Panc1 (cell line): ENCODE measurements around the gene GALNT9. TPM values are rescaled to one million over a fixed set of nuclear protein-coding genes. Genes with fewer than 3 reads are reported as not detected.

Experiments
- ATAC-seq: fragments of 200-7000 bp; cut with Tn5 transposase; 2 replicates; pipeline ENCODE4 v1.9.1; 2020; ENCODE audit warnings: mild to moderate bottlenecking, moderate library complexity
- BruUV-seq: library from RNA; stranded (reverse); fragments of 400-500 nt; replicated peaks from 2 replicates; lab custom pipeline; 2021; lab: Mats Ljungman, UMichigan
- CTCF ChIA-PET: fragments of 300-600 bp; sonication (Branson Sonifier 250); formaldehyde crosslinking; loops from one replicate; lab custom pipeline; 2022; ENCODE audit warnings: antibody characterized with exemption; lab: Charles Lee
- POLR2A ChIA-PET: fragments of 300-600 bp; sonication (Branson Sonifier 250); formaldehyde crosslinking; loops from one replicate; lab custom pipeline; 2022; ENCODE audit warnings: antibody characterized with exemption; lab: Charles Lee
- DNase-seq: peaks from one replicate; pipeline ENCODE4 v3.0.0-alpha.2; 2010; ENCODE audit warnings: low read depth, low spot score
- H3K27ac ChIP-seq: 2 replicates; pipeline ENCODE4 v1.5.1; 2011; ENCODE audit warnings: mild to moderate bottlenecking, low read length, inconsistent platforms
- H3K27me3 ChIP-seq: fragments of 200-500 bp; sonication (Bioruptor generic); 2 replicates; pipeline ENCODE4 v1.6.0; 2014; ENCODE audit warnings: low read length, inconsistent platforms; ENCODE audit not compliant: control insufficient read depth, insufficient read depth
- H3K36me3 ChIP-seq: fragments of 200-500 bp; sonication (Bioruptor generic); 2 replicates; pipeline ENCODE4 v1.5.1; 2014; ENCODE audit warnings: inconsistent platforms, mild to moderate bottlenecking, low read length, moderate library complexity; ENCODE audit not compliant: control insufficient read depth, insufficient read depth
- H3K4me1 ChIP-seq: 2 replicates; pipeline ENCODE4 v1.5.1; 2011; ENCODE audit warnings: inconsistent platforms, mild to moderate bottlenecking, low read length, moderate library complexity; ENCODE audit not compliant: control insufficient read depth, insufficient read depth
- H3K4me3 ChIP-seq, 2 experiments: 2 replicates each; pipeline ENCODE4 v1.5.1; 2011 to 2012; ENCODE audit warnings: low read depth in 2 of 2, low read length in 2 of 2, mild to moderate bottlenecking in 2 of 2, inconsistent platforms in 1 of 2, moderate library complexity in 1 of 2
- H3K9me3 ChIP-seq: fragments of 200-500 bp; sonication (Bioruptor generic); 2 replicates; pipeline ENCODE4 v1.5.1; 2014; ENCODE audit warnings: low read depth, mild to moderate bottlenecking, inconsistent platforms, low read length, moderate library complexity; ENCODE audit not compliant: control insufficient read depth, insufficient read depth
- CTCF ChIP-seq: fragments of 450-650 bp; IDR thresholded peaks from 2 replicates; pipeline ENCODE4 v1.5.1; 2017; ENCODE audit warnings: mild to moderate bottlenecking
- POLR2AphosphoS5 ChIP-seq: IDR thresholded peaks from 2 replicates; pipeline ENCODE4 v1.6.1; 2012; ENCODE audit warnings: mild to moderate bottlenecking, low read depth, low read length, moderate library complexity
- REST ChIP-seq, 2 experiments: IDR thresholded peaks; 2 replicates each; pipeline ENCODE4 v1.6.1; 2011 to 2012; ENCODE audit warnings: low read depth in 2 of 2, control low read depth in 1 of 2, low read length in 1 of 2, mild to moderate bottlenecking in 1 of 2, moderate library complexity in 1 of 2; ENCODE audit not compliant: insufficient read depth in 1 of 2
- SIN3A ChIP-seq: IDR thresholded peaks from 2 replicates; pipeline ENCODE4 v1.6.1; 2012; ENCODE audit warnings: low read depth, mild to moderate bottlenecking, low read length, moderate library complexity, borderline replicate concordance; ENCODE audit not compliant: insufficient read depth
- TCF7L2 ChIP-seq: IDR thresholded peaks from 2 replicates; pipeline ENCODE4 v1.6.1; 2011; ENCODE audit warnings: mild to moderate bottlenecking, low read depth, low read length, inconsistent platforms
- in situ Hi-C: cut with HindIII; loops from 2 replicates; pipeline ENCODE4 v1.10.0; 2016; ENCODE audit warnings: low sequenced_read_pairs, low pct_unique_long_range_greater_than_20kb
- intact Hi-C: fragments of 100-400 bp; cut with micrococcal nuclease; formaldehyde crosslinking; loops from one replicate; pipeline ENCODE4 v1.10.0; 2022; ENCODE audit not compliant: unreplicated experiment
- total RNA-seq: library from RNA; stranded (reverse); gene quantifications from one replicate; pipeline ENCODE4 v1.2.1, GENCODE V29; 2021; ENCODE audit not compliant: unreplicated experiment

GALNT9 gene
- total RNA-seq, 1 experiment from 2014 or later: 0.33 TPM

- no peak overlapping the region for H3K27ac ChIP-seq
- no peaks in the 10 kb centered on the region for H3K27me3 ChIP-seq
- DNase-seq: no peak
- no peak for ATAC-seq
- in situ Hi-C loops: no loop called here
- BruUV-seq: no TSS peak
- no peak for TF ChIP-seq POLR2AphosphoS5
- no peak for TF ChIP-seq CTCF
- TF ChIP-seq TCF7L2: no peak
- no peak for TF ChIP-seq REST (IDR thresholded peaks at IDR 0.05; ENCODE audit: insufficient read depth in 1 of 2, low read depth in 2 of 2, low read length in 1 of 2)
- TF ChIP-seq SIN3A: no peak
- no peaks in the 10 kb centered on the region for H3K9me3 ChIP-seq
- 0 out of 2 replicates have a peak, but pooled peaks cover 10% of the 10 kb centered on the region for H3K4me1 ChIP-seq
- H3K4me3 ChIP-seq: no peak overlapping the region
- intact Hi-C loops: no loop called here
- no peaks in the 10 kb centered on the region for H3K36me3 ChIP-seq
- CTCF ChIA-PET: interaction anchor here (0.6 kb wide), 1 partner anchor 251 kb away, joined by 3 read pairs; no protein-coding TSS in a partner anchor
- POLR2A ChIA-PET: interaction anchor here (0.7 kb wide), 1 partner anchor 15 kb away, joined by 3 read pairs; no protein-coding TSS in a partner anchor
Observed at GRCh38 chr12:132147423-132148367, 181.7 kb downstream of the GALNT9 start.

GRCh38 chr12:132146772-132147422 lies 182.5 kb downstream of the GALNT9 start:
- intact Hi-C loops: no loop called here

More at GRCh38 chr12:132146772-132147422, 182.5 kb downstream of the GALNT9 start:
- in situ Hi-C loops: no loop called here
- ChIA-PET CTCF (no interaction called here), POLR2A (interaction anchor here (0.7 kb wide), 1 partner anchor 16 kb away, joined by 3 read pairs; no protein-coding TSS in a partner anchor)
- H3K9me3 ChIP-seq: no peaks in the 10 kb centered on the region
- no peaks in the 10 kb centered on the region for H3K27me3 ChIP-seq
- ATAC-seq (no peak), DNase-seq (no peak)
- H3K4me3 ChIP-seq: no peak overlapping the region
- TF ChIP-seq POLR2AphosphoS5 (no peak), REST (IDR thresholded peaks at IDR 0.05; ENCODE audit: insufficient read depth in 1 of 2, low read depth in 2 of 2, low read length in 1 of 2) (no peak), SIN3A (no peak), CTCF (no peak), TCF7L2 (no peak)
- H3K4me1 ChIP-seq: peaks cover 10% of the 10 kb centered on the region; the same call in 1 of the 2 replicates
- H3K27ac ChIP-seq: no peak overlapping the region
- BruUV-seq: no TSS peak
- H3K36me3 ChIP-seq: no peaks in the 10 kb centered on the region
